Activated CD4-positive, alpha-beta T cell treated with anti-CD3 and anti-CD28 coated beads, Interleukin-2, amount 50 U/mL, for 1 hour (primary cell): ENCODE measurements around the gene PARVA.

ENCODE experiments used
- DNase-seq: peaks from one replicate; pipeline ENCODE4 v3.0.0-alpha.2; 2020

PARVA gene

DNA sequence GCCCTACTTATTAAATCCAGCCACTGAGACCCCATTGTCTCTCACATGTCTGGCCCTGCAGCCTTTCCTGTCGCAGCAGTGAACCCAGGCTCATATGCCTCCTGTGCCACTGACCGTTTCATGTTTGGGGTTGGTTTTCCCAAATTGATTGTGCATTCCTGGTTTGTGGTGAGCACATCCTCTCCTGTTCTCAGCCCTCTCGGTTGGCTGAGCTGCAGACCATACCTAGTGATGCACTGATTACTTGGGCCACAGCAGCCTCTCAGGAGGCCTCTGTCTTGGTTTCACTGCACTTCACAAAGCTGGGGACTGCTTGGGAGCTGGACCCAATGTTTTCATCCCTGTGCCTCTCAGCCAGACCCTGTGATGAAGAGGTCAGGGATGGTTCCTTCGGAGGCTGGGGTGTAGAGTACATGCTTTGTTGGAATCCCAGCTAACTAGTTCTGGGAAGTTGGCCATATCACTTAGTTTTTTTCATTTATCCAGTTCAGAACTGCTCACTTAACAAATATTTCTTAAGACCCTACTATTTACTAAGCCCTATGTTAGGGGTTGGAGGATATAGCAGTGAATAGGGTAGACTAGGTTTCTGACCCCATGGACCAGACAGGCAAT, 30.9 kb downstream of the PARVA start:
- DNase-seq: no peak

DNA sequence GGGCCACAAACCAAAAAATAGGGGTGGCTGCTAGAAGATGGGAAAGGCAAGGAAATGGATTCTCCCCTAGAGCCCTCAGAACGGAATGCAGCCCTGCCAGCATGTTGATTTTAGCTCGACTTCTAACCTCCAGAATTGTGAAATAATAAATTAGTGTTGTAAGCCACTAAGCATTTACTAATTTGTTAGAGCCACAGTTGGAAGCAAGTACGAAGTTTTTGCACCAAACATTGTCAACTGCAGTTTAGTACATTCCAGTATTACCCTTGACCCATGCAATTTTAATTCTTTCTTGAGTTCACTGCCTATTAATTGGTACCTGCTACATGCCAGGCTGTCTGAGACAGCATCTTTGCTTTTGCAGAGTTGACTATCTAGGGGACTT, 32.2 kb downstream of the PARVA start:
- DNase-seq: no peak

DNA sequence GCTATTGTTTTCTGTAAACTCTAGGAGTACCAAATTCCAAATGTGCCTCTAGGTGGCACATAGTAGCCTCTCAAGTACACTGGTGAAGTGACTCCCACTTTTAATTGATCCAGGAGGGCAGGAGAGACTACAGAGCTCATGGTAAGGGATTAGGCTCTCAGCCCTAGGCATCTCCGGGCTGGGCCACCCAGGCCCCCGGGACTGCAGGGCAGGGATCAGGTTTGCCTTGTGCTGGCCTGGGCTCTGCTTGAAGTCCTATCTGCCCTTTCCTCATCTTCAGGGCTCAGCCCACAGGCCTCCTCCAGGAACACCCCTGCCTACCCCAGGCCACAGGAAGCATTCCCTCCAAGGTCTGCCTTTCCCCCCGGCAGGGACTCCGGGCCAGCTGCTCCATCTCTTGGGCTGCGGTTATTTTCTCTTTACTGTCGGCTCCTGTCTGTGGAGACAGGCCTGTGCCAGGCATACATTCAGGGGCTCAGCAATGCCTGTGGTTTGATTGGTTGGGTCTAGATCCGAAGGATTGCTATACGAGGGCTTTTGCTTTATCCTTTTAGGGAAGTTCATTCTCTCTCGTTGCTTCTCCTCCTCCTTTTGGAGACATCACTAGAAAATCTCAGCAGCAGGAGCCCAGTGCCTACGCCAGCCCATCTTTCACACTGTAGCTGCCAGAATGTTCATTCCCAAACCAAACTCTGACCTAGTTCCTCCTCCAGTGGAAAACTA, 32.8 kb downstream of the PARVA start:
- no peak for DNase-seq

DNA sequence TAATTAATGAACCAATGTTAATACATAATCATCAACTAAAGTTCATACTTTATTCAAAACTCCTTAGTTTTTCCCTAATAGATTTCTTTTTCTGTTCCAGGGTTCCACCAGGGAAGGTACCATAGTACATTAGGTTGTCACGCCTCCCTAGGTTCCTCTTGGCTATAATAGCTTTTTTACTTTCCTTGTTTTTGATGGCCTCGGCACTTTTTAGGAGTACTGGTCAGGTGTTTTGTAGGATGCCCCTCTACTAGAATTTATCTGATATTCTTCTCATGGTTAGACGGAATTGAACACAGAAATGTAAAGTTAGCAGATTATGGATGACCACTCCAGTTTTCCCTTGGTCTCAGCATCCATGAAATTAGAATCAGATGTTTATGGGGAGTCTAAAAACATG, 34.0 kb downstream of the PARVA start:
- DNase-seq: no peak

DNA sequence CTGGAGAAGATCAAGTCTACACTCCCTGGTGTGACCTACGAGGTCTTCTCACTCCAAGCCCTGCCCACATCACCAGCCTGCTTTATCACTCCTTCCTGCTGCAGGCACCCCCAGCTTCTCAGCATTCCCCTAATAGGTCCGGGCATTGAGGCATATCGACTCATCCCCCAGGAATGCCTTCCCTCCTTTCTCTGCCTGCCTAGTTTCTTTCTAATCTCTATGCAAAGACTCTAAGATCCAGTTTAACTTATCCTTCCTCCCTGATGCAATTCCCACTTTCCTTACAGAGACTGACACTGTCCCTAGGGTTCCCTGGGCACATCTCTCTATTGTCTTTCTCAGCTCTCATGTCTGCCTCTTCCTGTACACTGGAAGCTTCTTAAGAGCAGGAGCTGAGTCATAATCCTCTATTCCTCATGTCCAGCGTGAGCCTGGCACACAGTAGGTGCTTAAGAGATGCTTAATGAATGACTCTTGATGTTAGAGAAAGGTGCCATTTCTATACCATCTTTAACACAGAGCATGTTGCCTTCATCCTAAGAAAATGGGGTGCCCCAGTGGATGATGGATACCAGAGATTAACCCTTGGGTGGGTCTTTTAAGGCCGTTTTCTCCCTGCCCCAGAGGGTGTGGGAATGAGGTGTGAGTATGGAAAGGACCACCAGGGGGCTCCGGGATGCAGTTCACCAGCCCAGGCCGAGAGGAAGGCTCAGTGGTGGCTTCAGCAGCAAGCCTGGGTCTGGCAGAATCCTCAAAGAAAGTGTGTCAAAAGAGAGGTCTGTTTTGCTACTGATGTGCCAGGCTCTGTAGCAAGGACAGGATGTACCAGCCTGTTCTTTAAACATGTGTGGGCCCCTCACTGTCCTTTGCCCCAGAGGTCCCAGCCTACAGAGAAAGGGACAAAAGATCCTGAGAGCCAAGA, 34.7 kb downstream of the PARVA start:
- peak; percentile 20 for DNase-seq

DNA sequence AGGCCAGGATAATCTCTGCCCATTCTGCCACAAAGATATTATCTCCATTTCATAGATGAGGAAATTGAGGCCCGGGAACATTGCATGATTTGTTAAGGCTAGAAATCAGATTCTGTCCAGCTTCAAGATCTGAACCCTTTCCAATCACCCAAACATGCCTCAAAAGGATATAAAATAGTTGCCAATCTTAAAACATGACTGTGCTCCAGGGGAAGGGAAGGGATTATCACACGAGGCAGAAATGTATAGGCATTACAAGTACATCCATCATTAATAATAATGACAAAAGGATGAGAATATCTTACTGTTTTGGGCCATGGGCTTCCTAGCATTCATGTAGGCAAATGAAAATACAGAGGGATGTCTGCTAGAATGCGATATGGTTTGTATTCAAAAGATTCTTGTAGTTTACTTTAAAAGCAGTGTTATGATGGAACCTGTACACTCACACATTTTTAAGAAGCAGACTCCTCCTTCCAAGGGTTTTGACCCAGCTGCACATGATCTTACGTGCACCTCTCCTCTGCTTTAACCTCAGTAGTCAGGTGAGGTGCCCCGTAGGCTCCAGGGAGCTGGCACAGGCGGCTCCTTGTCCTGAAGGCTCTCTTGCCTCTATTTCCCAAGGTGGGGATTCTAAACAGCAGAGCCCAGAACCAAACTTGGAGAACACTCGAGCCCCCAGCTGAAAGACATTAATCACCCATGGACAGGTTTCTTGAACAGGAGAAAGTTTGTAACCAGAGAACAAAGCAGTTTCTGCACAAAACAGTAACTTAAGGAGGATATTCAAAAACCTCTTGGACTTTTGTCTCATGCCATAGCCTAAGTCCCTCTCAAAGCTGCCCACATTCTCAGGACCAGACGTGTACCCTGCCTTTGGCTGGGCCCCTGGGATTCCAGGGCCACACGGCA, 36.0 kb downstream of the PARVA start:
- DNase-seq: no peak

DNA sequence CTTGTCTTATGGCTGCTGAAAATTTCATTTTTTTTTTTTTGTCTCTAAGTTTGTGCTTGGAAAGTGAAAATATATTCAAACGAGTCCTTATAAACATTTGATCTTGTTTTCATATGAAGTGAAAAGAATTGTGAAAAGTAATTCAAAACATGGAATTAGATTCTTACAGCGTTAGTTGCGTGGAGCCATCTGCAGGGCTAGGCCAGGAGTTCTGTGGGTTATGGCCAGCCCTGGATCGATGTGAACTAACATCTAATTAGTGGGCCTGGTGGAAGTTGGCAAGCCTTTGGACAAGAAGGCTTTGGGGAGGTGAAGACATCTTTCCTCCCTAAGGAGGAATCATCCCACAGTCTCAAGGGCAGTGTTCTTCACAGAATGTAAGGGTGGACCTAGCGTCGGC, 37.2 kb downstream of the PARVA start:
- no peak for DNase-seq

DNA sequence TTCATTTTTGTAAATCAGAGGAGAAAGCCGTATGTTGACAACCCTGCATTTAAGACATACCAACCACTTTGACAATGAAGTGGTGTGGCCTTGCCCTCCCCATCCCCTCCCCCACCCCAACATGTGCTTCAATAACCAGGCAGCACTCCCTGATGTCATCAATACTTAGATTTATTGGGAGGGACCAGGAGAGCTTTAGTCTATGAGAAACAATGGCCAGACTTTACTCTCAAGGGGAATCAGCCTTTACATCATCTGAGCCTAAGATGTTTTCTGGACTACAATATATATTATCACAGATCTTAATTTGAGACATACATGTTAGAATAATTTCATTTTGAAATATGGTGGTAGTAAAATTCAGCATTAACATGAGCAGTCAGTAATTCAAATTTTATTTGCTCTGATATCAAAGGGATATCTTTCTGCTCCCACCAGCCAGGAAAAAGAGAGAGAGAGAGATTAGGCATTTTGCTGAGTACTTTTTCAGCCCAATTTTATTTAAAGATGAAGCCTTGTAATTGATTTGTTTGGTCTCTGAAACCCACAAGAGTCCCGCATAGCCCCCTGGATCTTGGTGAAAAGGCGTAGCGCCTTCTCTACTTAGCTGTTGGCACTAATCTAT, 38.1 kb downstream of the PARVA start:
- DNase-seq: no peak

DNA sequence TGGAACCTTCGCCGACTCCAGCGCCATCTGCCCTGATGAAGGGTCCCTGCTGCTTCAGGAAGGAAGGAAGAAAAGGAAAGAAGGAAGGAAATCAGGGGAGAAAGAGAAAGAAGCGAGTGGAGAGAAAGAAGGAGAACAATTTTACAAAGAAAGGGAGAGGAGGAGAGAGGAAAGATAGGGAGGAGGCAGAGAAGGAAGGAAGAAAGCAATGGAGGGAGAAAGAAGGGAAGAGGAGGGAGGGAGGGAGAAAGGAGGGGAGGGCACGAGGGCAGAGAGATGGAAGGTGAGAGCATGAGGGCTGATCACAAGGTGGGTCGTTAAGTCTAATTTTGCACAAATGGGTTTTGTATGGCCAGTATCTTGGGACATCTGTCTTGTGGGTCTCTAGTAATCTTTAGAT, 39.2 kb downstream of the PARVA start:
- no peak for DNase-seq

DNA sequence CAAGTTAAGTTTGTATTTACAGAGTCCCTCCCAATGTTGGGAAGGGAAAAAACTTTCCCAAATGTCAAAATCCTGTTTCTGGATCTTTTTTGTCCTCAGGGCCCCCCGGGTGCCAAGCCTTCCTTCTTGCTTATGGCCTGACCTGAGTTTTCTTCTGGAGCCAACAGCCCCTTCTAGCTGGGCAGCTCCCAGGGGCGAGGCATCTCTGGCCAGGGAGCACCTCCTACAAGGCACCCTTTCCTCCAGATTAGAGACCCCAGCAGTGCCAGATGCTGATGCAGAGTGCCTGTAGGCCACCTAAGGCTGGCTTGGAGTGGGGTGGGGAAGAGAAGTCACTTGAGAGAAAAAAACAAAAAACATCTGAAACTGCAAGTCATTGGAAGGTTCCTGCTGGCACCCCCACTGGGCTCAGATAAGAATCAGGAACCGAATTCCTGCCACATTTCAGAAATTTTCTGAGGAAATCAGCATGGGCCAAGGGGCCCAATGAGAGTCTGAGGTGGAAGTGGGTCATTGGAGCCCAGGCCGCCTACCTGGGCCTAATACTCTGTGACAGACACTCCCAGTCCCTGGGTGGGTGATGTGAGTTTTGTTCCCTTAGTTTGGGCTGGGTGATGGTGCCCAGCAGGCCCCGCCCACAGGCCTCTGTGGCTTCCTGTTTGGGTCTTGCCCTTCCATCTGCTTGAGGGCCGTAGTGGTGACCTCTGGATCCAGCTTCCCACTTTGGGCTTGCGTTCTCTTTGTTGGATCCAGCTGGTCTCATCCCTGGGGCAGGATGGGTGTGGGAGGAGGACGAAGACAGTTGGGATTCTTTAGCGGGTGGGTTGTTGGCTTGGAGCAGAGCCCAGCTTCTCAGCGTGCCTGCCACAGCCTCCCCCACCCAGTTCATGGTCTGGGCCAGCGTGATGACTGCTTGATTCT, 40.6 kb downstream of the PARVA start:
- DNase-seq: no peak

DNA sequence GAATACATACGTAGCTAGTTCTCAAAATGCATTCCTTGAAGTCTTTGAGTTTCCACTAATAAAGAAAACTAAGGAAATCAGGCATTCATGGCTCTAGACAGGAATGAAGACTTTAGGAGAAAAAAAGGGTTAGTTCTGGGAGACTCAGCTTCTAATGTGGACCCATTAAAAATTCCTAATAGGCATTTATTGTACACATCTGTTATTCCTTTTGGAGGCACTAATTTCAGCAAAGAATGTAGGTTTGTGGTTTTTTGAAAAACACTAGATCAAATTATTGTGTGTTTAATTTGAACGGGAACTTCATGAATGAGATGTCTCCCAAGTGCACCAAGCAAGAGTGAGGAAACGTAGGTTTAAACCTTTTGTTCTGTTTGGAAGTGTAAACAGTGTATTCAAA, 42.7 kb downstream of the PARVA start:
- DNase-seq: no peak

DNA sequence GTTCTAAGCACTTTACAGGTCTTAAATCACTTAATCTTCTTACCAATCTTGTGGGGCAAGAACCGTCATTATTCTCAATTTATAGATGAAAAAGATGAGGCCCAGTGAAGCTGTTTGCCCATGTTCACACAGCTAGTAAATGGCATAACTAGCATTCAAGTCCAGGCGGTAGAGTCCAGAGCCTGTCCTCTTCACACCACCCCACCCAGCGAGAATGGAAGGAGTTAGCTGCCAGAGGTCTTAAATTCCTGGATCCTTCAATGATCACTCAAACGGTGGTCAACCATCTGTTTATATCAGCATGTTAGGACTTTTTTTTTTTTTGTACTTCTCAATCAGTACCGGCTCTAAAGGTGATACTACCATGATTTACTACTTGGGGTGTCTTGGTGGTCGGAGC, 43.3 kb downstream of the PARVA start:
- DNase-seq: no peak

DNA sequence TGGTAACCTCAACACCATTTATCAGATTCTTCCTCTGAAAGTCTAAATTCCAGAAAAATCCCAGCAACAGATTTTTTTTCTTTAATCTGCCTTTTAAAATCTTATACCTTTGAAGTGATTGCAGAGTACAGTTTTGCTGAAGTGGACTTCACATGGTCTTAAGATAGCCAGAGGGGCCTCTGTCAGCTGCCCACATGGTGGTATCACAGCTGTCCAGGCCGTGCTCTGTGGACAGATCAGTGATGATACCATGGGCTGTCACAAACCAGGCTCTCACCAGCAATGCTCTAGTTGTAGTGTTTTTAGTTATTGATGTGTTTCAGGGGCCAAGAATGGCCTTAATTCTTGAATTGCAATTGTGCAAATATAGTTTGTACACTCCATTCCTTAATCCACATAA, 44.0 kb downstream of the PARVA start:
- DNase-seq: no peak

DNA sequence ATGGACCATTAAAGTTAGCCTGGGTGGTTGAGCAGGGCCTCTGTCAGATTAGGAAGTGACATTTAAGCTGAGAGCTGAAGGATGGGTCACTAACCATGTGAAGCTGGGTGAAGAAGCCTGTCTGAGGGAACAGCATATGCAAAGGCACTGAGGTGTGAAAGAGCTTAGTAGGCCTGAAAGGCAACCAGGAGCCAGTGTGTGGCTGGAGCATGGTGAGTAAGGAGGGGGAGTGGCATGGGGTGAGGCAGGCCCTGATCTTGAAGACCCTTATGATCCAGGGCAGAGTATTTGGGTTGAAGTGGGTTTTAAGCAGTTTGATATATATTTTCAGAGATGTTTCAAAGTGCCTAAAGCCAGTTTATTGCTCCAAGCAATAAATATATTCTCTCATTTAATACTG, 48.8 kb downstream of the PARVA start:
- DNase-seq: no peak

DNA sequence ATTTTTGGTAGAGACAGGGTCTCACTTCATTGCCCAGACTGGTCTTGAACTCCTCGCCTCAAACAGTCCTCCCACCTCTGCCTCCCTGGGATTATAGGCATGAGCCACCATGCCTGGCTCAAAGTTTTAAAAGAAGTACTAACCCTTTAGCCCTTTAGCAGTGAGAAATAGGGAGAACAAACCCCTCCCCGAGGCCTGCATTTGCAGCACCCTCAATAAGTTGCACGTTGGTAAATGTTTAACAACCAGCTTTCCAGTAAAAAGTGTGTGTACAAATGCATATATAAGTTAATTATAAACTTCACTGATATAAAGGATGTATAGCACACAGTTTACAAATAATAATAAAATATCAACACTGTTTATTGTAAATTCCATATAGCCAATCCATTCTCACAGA, 51.8 kb downstream of the PARVA start:
- no peak for DNase-seq

DNA sequence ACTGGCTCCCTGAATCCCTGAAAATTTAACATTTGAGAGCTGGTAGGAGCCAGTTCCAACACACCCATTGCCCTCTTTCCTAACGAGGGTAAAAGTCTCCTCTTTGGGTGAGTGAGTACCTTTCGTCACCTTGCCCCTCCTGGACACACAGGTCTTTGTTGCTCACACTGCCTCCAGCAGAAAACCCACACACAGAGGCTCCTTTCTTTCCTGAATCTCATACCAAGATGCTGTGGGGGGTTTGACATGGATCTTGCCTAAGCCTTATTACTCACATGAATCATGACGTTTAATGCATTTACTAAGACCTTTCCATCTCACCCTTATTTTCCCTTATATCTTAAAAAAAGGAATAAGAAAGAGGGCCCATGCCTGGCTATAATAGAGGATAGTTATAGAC, 53.0 kb downstream of the PARVA start:
- DNase-seq: no peak

DNA sequence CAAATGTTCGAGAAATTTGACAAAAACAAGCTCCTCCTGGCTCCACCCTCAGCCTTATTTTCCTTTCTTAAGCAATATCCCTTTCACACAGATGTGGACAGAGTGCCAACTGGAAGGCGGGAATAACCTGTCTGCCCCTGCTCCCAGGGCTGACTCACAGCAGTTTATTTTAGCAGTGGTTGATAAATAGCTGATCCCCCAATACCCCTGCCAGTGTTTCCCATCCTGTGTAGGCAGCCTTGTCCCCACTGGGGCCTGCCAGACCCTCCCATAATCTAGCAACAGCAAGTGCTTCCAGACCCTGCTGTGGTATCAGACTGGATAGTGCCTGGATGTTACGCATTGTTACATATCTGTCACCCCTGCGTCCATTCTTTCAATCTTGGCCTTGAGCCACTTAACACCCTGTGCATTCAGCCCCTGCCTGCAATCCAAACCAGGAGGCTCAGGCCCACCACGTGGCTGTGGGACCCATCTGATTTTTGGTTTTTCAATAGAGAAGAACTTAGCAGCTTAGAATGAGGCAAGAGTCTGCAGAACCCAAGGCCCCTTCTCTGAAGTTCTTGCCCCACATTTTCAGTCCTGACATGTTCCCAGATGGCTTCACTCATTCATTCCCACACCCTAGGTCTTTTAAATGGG, 53.7 kb downstream of the PARVA start:
- no peak for DNase-seq

DNA sequence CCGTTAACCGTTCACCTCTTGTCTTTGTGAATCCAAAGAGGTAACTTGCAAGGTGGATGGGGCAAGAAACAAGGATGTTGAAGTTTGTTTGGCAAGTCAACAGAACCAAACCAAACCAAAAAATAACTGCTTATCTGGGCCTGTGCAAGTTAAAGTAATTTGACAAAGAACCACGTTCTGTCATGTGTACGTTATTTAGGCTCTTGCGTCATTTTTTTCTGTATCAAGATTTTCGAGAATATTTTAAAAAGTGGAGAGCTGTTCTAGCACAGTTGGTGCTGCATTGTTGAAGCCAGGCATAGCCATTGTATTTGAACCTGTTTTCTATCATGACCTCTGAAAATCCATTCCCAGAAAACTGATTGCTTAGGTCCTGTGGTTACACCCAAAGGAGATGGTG, 55.1 kb downstream of the PARVA start:
- no peak for DNase-seq

DNA sequence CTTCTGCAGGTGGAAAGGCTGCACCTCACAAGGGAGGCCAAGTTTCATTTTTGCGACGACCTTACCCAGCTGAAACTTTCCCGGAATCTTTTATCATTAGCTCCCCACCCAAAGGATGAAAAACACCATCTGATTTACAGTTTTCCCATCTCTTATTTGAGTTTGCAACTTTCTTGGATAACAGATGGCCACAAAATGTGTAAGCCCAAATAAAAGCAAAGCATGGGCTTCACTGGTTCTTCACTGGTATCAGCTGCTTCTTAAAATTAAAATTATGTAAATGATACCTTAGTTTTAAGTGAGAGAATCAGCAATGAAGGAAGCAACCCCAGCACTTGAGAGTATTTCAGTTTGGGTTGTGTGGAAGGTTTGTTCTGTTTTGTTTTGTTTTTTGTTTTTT, 55.8 kb downstream of the PARVA start:
- DNase-seq: no peak

DNA sequence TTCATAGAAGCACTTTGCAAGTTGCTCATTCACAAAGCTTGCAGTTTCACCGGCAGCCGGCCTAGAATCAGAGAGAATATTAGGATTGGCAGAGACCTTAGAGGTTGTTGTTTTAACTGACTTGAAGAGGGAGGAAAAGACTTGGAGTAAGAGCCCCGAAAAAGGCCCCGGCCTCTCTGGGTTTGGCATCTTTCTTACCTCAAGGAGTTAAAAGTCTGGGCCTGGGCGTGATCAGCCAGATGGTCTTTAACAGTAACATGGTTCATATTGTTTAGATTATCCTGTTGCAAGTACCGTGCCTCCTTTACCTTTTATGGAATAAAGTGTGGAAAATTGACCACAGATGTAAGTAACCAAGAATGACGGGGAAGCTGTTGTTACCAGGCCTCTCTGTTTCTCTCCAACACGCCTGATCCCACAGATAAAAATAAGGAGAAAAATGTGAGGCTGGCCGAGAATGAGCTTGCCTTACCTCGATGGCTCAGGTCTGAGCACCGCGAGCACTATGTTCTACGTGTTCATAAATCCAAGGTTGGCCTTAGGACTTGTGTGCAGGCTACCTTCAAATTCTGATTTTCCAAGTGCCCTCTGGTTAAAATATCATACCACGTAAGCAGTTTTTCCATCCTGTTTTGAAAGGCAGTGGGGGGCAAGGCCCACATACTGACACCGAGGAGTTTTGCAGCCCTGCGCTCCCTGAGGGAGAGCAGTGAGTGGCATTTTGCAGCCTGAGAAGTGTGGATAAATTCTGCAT, 56.4 kb downstream of the PARVA start:
- no peak for DNase-seq
